Measurements from ENCODE around the gene GCKR.
"Not testable (repeated sequence)": the region's sequence is repeated elsewhere in the genome, so short reads cannot be mapped to it uniquely, and the experiment has no call there.

Gene GCKR

GRCh38 chr2:27509326-27509725 lies 12.7 kb downstream of the GCKR start:
- no peak for DNase-seq

- no peak for DNase-seq
Observed at GRCh38 chr2:27518113-27518781, 21.6 kb downstream of the GCKR start.

GRCh38 chr2:27518782-27519113 lies 22.1 kb downstream of the GCKR start:
- no peak for DNase-seq

GRCh38 chr2:27520316-27520715 lies 23.7 kb downstream of the GCKR start:
- DNase-seq, result no peak

- no peak for DNase-seq
Observed at GRCh38 chr2:27522400-27522945, 25.8 kb downstream of the GCKR start.

GRCh38 chr2:27527182-27527581 lies 30.5 kb downstream of the GCKR start:
- DNase-seq, result no peak

- no peak for DNase-seq
Observed at GRCh38 chr2:27531983-27532382, 35.3 kb downstream of the GCKR start.

- DNase-seq, result no peak
Observed at GRCh38 chr2:27537287-27537686, 40.6 kb downstream of the GCKR start.

- not testable (repeated sequence) for DNase-seq
Observed at GRCh38 chr2:27538839-27539450, 42.3 kb downstream of the GCKR start.

- DNase-seq, result not testable (repeated sequence)
Observed at GRCh38 chr2:27539649-27540048, 43.0 kb downstream of the GCKR start.

GRCh38 chr2:27544143-27544821 lies 47.6 kb downstream of the GCKR start:
- no peak for DNase-seq

- no peak for DNase-seq
Observed at GRCh38 chr2:27545348-27546141, 48.9 kb downstream of the GCKR start.

GRCh38 chr2:27549303-27549702 lies 52.7 kb downstream of the GCKR start:
- no peak for DNase-seq

GRCh38 chr2:27551514-27551913 lies 54.9 kb downstream of the GCKR start:
- no peak for DNase-seq

- DNase-seq, result no peak
Observed at GRCh38 chr2:27552941-27553340, 56.3 kb downstream of the GCKR start.

GRCh38 chr2:27554451-27554850 lies 57.8 kb downstream of the GCKR start:
- not testable (repeated sequence) for DNase-seq

- DNase-seq, result no peak
Observed at GRCh38 chr2:27559228-27559627, 62.6 kb downstream of the GCKR start.

- DNase-seq, result no peak
Observed at GRCh38 chr2:27561060-27561459, 64.4 kb downstream of the GCKR start.

GRCh38 chr2:27566628-27567027 lies 70.0 kb downstream of the GCKR start:
- DNase-seq, result no peak

- no peak for DNase-seq
Observed at GRCh38 chr2:27569398-27569797, 72.8 kb downstream of the GCKR start.

- DNase-seq, result no peak
Observed at GRCh38 chr2:27571197-27571596, 74.6 kb downstream of the GCKR start.

GRCh38 chr2:27571681-27572080 lies 75.0 kb downstream of the GCKR start:
- no peak for DNase-seq

GRCh38 chr2:27572439-27572838 lies 75.8 kb downstream of the GCKR start:
- no peak for DNase-seq

Measured in activated naive CD4-positive, alpha-beta T cell treated with anti-CD3 and anti-CD28 coated beads, Interleukin-2, amount 50 U/mL, for 16 hours (primary cell).